Karpas-422 (cell line): ENCODE measurements around the gene KRT1. TPM values are rescaled to one million over a fixed set of nuclear protein-coding genes. Genes with fewer than 3 reads are reported as not detected.

Experiments
- DNase-seq: peaks from one replicate; pipeline ENCODE4 v3.0.0-alpha.2; 2015
- H2AFZ ChIP-seq: fragments of 200-600 bp; sonication (generic); 2 replicates; pipeline ENCODE4 v1.6.1; 2014; ENCODE audit warnings: antibody characterized with exemption, low read length, mixed read lengths
- H3K27ac ChIP-seq: fragments of 200-600 bp; sonication (generic); 2 replicates; pipeline ENCODE4 v1.5.1; 2014; ENCODE audit warnings: mild to moderate bottlenecking, low read length, moderate library complexity
- H3K27me3 ChIP-seq: fragments of 200-600 bp; sonication (generic); 2 replicates; pipeline ENCODE4 v1.6.1; 2014; ENCODE audit warnings: low read length, mixed read lengths
- H3K36me3 ChIP-seq: fragments of 200-600 bp; sonication (generic); 2 replicates; pipeline ENCODE4 v1.6.1; 2014; ENCODE audit warnings: low read length, mixed read lengths; ENCODE audit not compliant: insufficient read depth
- H3K4me1 ChIP-seq: fragments of 200-600 bp; sonication (generic); 2 replicates; pipeline ENCODE4 v1.6.1; 2014; ENCODE audit warnings: mild to moderate bottlenecking, low read length, mixed read lengths
- H3K4me2 ChIP-seq: fragments of 200-600 bp; sonication (generic); 2 replicates; pipeline ENCODE4 v1.6.1; 2014; ENCODE audit warnings: low read length, low read depth, mild to moderate bottlenecking; ENCODE audit not compliant: poor library complexity, severe bottlenecking
- H3K4me3 ChIP-seq: fragments of 200-600 bp; sonication (generic); 2 replicates; pipeline ENCODE4 v1.5.1; 2014; ENCODE audit warnings: mild to moderate bottlenecking, antibody characterized with exemption, low read length, mixed read lengths
- H3K79me2 ChIP-seq: fragments of 200-600 bp; sonication (generic); 2 replicates; pipeline ENCODE4 v1.6.1; 2014; ENCODE audit warnings: mild to moderate bottlenecking, low read length, mixed read lengths
- H3K9ac ChIP-seq: fragments of 200-600 bp; sonication (generic); 2 replicates; pipeline ENCODE4 v1.6.0; 2014; ENCODE audit warnings: low read length
- H3K9me2 ChIP-seq: fragments of 200-600 bp; sonication (generic), shearing (Covaris generic); replicated peaks from 2 replicates; pipeline ENCODE4 v1.6.0; 2014; ENCODE audit warnings: mild to moderate bottlenecking, low read length, moderate library complexity; ENCODE audit not compliant: insufficient read depth
- H3K9me3 ChIP-seq: fragments of 300-700, 200-600 bp; sonication (generic); 2 replicates; pipeline ENCODE4 v1.6.1; 2014; ENCODE audit warnings: low read length, mixed read lengths
- H4K20me1 ChIP-seq: fragments of 200-600 bp; sonication (generic); 2 replicates; pipeline ENCODE4 v1.6.1; 2014; ENCODE audit warnings: mild to moderate bottlenecking, antibody characterized with exemption, low read length, low read depth; ENCODE audit not compliant: insufficient read depth
- total RNA-seq: library from RNA; depleted of rRNA; stranded (reverse); fragments of >200 nt; shearing (Covaris generic); gene quantifications from 2 replicates; pipeline ENCODE4 v1.2.3, GENCODE V29; 2014; ENCODE audit warnings: low replicate concordance

The KRT1 gene
- total RNA-seq, 1 experiment from 2014 or later = not detected

DNA sequence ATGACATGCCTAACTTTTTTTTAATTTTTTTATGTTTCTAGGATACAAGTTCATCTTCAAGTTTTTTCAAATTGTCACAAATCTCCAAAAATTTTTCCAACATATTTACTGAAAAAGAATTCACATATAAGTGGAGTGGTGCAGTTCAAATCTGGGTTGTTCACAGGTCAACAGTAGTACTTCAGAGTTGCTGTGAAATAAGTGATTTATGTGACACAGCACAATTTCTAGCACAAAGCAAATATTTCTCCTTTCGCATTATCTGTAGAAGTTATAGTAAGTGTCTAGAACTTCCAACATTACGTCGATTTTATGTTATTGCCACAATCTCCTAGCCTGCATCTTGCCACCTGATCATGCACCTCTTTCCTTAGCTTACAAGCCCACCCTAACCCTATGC lies 18.5 kb downstream of the KRT1 start:
- Histone ChIP-seq H3K9ac (no peak overlapping the region), H3K9me3 (no peaks in the 10 kb centered on the region), H2AFZ (no peak overlapping the region), H3K9me2 (no peaks in the 10 kb centered on the region), H3K36me3 (no peaks in the 10 kb centered on the region), H3K27ac (no peak overlapping the region), H4K20me1 (no peaks in the 10 kb centered on the region), H3K27me3 (no peaks in the 10 kb centered on the region), H3K79me2 (no peaks in the 10 kb centered on the region), H3K4me2 (no peak overlapping the region), H3K4me1 (no peaks in the 10 kb centered on the region), H3K4me3 (no peak overlapping the region)
- DNase-seq = no peak

GRCh38 chr12:52660934-52661499 lies 19.2 kb downstream of the KRT1 start:
- no peak overlapping the region for H3K4me3 ChIP-seq
- DNase-seq = no peak
- no peaks in the 10 kb centered on the region for H3K9me3 ChIP-seq
- no peaks in the 10 kb centered on the region for H3K79me2 ChIP-seq
- no peak overlapping the region for H3K27ac ChIP-seq
- H3K9ac ChIP-seq = no peak overlapping the region
- H3K36me3 ChIP-seq = no peaks in the 10 kb centered on the region
- no peak overlapping the region for H3K4me2 ChIP-seq
- H3K4me1 ChIP-seq = no peaks in the 10 kb centered on the region
- H2AFZ ChIP-seq = no peak overlapping the region
- H3K27me3 ChIP-seq = no peaks in the 10 kb centered on the region
- no peaks in the 10 kb centered on the region for H3K9me2 ChIP-seq
- no peaks in the 10 kb centered on the region for H4K20me1 ChIP-seq

DNA sequence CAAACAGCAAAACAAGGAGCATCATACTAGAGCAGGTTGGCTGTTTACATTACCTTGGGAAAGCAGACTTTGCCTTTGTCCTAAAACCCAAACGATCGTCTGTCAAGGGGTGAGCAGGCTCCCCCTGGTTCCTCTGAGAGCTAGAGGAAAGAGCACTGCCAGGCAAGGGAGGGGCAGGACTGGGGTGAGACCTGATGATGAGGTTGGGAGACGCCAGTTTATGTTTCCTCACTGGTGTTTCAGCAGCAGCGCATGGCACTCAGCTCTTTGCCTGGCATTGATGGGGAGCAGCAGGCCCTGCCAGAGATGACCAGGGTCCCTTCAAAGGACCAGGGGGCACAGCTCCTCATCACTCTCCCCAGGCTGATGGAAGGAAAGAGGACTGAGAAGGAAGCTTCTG lies 20.3 kb downstream of the KRT1 start:
- Histone ChIP-seq H3K27me3 (no peaks in the 10 kb centered on the region), H3K79me2 (no peaks in the 10 kb centered on the region), H3K9ac (no peak overlapping the region), H3K9me3 (no peaks in the 10 kb centered on the region), H3K27ac (no peak overlapping the region), H3K36me3 (no peaks in the 10 kb centered on the region), H2AFZ (no peak overlapping the region), H3K4me3 (no peak overlapping the region), H3K9me2 (no peaks in the 10 kb centered on the region), H3K4me2 (no peak overlapping the region), H4K20me1 (no peaks in the 10 kb centered on the region), H3K4me1 (no peaks in the 10 kb centered on the region)
- DNase-seq = no peak

GRCh38 chr12:52659395-52659794 lies 20.8 kb downstream of the KRT1 start:
- Histone ChIP-seq H3K36me3 (no peaks in the 10 kb centered on the region), H4K20me1 (no peaks in the 10 kb centered on the region), H3K9me2 (no peaks in the 10 kb centered on the region), H3K9me3 (no peaks in the 10 kb centered on the region), H3K4me2 (no peak overlapping the region), H3K4me1 (no peaks in the 10 kb centered on the region), H3K4me3 (no peak overlapping the region), H3K27me3 (no peaks in the 10 kb centered on the region), H3K79me2 (no peaks in the 10 kb centered on the region), H2AFZ (no peak overlapping the region), H3K27ac (no peak overlapping the region), H3K9ac (no peak overlapping the region)
- DNase-seq = no peak

GRCh38 chr12:52658196-52658595 lies 22.0 kb downstream of the KRT1 start:
- no peaks in the 10 kb centered on the region for H3K9me2 ChIP-seq
- H3K4me3 ChIP-seq = no peak overlapping the region
- no peak overlapping the region for H2AFZ ChIP-seq
- no peaks in the 10 kb centered on the region for H3K9me3 ChIP-seq
- no peaks in the 10 kb centered on the region for H3K4me1 ChIP-seq
- H3K27ac ChIP-seq = no peak overlapping the region
- H4K20me1 ChIP-seq = no peaks in the 10 kb centered on the region
- no peak overlapping the region for H3K4me2 ChIP-seq
- no peaks in the 10 kb centered on the region for H3K27me3 ChIP-seq
- no peak overlapping the region for H3K9ac ChIP-seq
- no peak for DNase-seq
- no peaks in the 10 kb centered on the region for H3K36me3 ChIP-seq
- no peaks in the 10 kb centered on the region for H3K79me2 ChIP-seq

GRCh38 chr12:52657250-52657902 lies 22.8 kb downstream of the KRT1 start:
- Histone ChIP-seq H3K27me3 (no peaks in the 10 kb centered on the region), H3K4me1 (no peaks in the 10 kb centered on the region), H3K36me3 (no peaks in the 10 kb centered on the region), H3K27ac (no peak overlapping the region), H3K4me3 (no peak overlapping the region), H3K4me2 (no peak overlapping the region), H4K20me1 (no peaks in the 10 kb centered on the region), H2AFZ (no peak overlapping the region), H3K9me2 (no peaks in the 10 kb centered on the region), H3K9ac (no peak overlapping the region), H3K9me3 (no peaks in the 10 kb centered on the region), H3K79me2 (no peaks in the 10 kb centered on the region)
- DNase-seq = no peak

- Histone ChIP-seq H3K9me3 (no peaks in the 10 kb centered on the region), H3K4me1 (no peaks in the 10 kb centered on the region), H3K9me2 (no peaks in the 10 kb centered on the region), H3K9ac (no peak overlapping the region), H4K20me1 (no peaks in the 10 kb centered on the region), H3K27ac (no peak overlapping the region), H3K36me3 (no peaks in the 10 kb centered on the region), H3K4me3 (no peak overlapping the region), H2AFZ (no peak overlapping the region), H3K27me3 (no peaks in the 10 kb centered on the region), H3K4me2 (no peak overlapping the region), H3K79me2 (no peaks in the 10 kb centered on the region)
- no peak for DNase-seq
These were observed 23.6 kb downstream of the KRT1 start for GRCh38 chr12:52656616-52657015.

- no peak for DNase-seq
- no peaks in the 10 kb centered on the region for H3K9me3 ChIP-seq
- H3K4me2 ChIP-seq = no peak overlapping the region
- no peaks in the 10 kb centered on the region for H3K36me3 ChIP-seq
- no peak overlapping the region for H2AFZ ChIP-seq
- no peaks in the 10 kb centered on the region for H4K20me1 ChIP-seq
- no peaks in the 10 kb centered on the region for H3K4me1 ChIP-seq
- H3K27ac ChIP-seq = no peak overlapping the region
- no peaks in the 10 kb centered on the region for H3K79me2 ChIP-seq
- no peaks in the 10 kb centered on the region for H3K9me2 ChIP-seq
- H3K27me3 ChIP-seq = no peaks in the 10 kb centered on the region
- H3K4me3 ChIP-seq = no peak overlapping the region
- H3K9ac ChIP-seq = no peak overlapping the region
These were observed 24.5 kb downstream of the KRT1 start for GRCh38 chr12:52655720-52656124.
